Lower leg skin (tissue), 3 donors: ENCODE data around the gene KMT2E.

Experiments
- POLR2A ChIP-seq, 2 donors: fragments of 450-650 bp; IDR thresholded peaks; one replicate each; pipeline ENCODE4 v1.6.1; 2016 to 2017; ENCODE audit warnings: antibody characterized with exemption in 2 of 2, mild to moderate bottlenecking in 1 of 2, moderate library complexity in 1 of 2
- TF ChIP-seq, protein P1 (sequence below), 3 donors: fragments of 450-650 bp; IDR thresholded peaks; one replicate each; pipeline ENCODE4 v1.5.1; 2016; ENCODE audit warnings: antibody characterized with exemption in 3 of 3, mild to moderate bottlenecking in 3 of 3, moderate library complexity in 2 of 3

GRCh38 chr7:105011831-105012502, 2.0 kb upstream of the KMT2E start:
- TF ChIP-seq, protein P1, sequence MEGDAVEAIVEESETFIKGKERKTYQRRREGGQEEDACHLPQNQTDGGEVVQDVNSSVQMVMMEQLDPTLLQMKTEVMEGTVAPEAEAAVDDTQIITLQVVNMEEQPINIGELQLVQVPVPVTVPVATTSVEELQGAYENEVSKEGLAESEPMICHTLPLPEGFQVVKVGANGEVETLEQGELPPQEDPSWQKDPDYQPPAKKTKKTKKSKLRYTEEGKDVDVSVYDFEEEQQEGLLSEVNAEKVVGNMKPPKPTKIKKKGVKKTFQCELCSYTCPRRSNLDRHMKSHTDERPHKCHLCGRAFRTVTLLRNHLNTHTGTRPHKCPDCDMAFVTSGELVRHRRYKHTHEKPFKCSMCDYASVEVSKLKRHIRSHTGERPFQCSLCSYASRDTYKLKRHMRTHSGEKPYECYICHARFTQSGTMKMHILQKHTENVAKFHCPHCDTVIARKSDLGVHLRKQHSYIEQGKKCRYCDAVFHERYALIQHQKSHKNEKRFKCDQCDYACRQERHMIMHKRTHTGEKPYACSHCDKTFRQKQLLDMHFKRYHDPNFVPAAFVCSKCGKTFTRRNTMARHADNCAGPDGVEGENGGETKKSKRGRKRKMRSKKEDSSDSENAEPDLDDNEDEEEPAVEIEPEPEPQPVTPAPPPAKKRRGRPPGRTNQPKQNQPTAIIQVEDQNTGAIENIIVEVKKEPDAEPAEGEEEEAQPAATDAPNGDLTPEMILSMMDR (IDR thresholded peaks at IDR 0.05): no peak
- TF ChIP-seq POLR2A (IDR thresholded peaks at IDR 0.05): no peak
